Medulla oblongata (tissue), 1 donor: ENCODE data around the gene PSTPIP2.
"Not testable (repeated sequence)": the region's sequence is repeated elsewhere in the genome, so short reads cannot be mapped to it uniquely, and the experiment has no call there.

ENCODE experiments used
- DNase-seq: peaks from one replicate; pipeline ENCODE4 v3.0.0-alpha.2; 2015; ENCODE audit errors: extremely low spot score

Gene PSTPIP2

GRCh38 chr18:46070232-46070631 lies 1.8 kb downstream of the PSTPIP2 start:
- no peak for DNase-seq

DNA sequence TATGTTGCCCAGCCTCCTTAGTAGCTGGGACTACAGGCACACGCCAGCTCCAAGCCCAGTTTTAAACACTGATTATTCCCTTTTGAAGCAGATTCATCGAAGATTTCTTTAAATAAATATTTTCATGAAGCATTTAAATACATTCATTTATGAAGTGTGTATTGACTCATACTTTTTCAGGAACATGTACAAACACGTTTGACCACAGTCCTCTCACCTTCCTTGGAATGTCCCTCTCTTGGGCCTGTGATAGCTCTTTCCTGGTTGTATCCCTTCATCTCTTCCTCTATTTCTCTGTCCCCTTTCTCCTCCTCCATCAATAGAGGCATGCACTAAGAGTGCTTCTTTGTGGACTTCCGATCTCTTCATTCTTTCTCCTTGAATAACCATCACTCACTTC lies 2.5 kb downstream of the PSTPIP2 start:
- DNase-seq, result no peak

DNA sequence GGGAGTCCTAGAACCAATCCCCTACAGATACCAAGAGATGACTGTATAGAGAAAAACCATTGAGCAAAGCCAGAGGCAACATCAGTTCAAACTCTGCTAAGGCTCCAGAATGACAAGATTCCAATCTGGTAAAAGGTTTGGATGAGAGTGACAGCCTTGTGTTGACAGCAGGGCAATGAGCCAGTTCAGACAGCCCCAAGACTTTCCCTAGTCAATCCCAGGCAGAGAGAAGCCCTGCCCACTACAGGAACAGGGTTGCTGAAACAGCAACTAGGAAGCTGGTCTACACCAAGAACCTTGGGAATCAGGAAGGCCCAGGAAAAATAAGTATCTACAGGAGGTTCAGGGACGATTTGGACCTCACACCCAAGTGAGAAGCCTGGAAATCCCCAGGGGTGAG lies 3.3 kb downstream of the PSTPIP2 start:
- no peak for DNase-seq

DNA sequence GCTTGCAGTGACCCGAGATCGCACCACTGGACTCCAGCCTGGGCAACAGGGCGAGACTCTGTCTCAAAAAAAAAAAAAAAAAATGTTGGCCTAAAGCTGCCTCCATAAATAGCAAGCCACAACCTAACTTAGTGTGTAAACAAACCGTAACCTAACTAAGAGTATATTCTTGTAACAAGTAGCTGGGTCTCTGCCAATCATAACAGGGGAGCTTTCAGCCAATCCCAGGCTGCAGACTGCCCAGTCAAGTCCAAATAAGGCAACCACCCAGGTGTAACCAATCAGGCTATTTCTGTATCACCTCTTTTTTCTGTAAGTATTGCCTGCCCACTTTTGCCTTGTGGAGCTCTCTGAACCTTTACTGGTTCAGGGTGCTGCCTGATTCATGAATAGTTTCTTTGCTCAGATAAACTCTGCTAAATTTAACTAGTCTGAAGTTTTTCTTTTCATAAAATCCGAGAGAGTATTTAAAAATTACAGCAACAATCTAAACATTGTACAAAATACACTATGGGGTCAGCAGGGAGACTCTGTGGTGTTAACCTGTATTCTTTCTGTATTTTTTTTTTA lies 4.5 kb downstream of the PSTPIP2 start:
- no peak for DNase-seq

GRCh38 chr18:46062781-46063180 lies 9.3 kb downstream of the PSTPIP2 start:
- DNase-seq, result no peak

DNA sequence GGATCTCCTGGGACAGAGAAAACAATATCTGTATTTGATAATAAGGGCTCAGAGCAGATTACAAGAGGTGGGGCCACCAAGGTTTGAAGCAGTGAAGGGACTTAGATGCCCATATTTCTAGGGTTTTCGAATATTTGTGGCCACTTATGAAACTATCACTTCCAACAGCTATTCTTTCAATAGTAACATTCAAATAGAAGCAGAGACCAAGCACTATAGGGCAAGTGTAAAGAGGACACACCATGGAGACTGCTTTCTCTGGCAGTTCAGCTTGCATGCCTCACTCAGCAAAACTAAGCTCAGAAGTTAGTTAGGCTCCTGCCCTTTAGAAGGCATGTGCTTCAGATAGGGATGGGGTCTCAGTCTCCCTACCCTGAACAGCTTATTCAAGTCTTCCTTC lies 10.3 kb downstream of the PSTPIP2 start:
- no peak for DNase-seq

DNA sequence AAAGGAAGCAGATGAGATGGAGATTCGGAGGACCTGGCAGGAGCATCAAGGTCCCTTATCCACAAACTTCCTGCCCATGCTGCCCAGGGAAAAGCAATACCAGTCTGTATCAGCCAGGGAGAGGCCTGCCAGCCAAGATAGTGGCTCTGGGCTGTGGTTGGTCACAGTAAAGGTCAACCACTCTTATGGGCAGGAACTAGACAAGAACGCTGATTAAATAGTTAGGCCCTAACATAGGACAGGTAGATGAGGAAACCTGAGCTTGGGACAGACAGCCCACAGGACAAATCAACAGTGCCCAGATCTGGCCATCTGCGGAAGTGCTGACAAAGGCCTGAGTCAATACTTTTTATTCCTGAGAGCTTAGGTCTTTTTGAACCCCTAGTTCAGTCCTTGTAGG lies 10.7 kb downstream of the PSTPIP2 start:
- DNase-seq, result no peak

- DNase-seq, result no peak
Observed at GRCh38 chr18:46060359-46060841, 11.7 kb downstream of the PSTPIP2 start.

- DNase-seq, result no peak
Observed at GRCh38 chr18:46055838-46056230, 16.2 kb downstream of the PSTPIP2 start.

DNA sequence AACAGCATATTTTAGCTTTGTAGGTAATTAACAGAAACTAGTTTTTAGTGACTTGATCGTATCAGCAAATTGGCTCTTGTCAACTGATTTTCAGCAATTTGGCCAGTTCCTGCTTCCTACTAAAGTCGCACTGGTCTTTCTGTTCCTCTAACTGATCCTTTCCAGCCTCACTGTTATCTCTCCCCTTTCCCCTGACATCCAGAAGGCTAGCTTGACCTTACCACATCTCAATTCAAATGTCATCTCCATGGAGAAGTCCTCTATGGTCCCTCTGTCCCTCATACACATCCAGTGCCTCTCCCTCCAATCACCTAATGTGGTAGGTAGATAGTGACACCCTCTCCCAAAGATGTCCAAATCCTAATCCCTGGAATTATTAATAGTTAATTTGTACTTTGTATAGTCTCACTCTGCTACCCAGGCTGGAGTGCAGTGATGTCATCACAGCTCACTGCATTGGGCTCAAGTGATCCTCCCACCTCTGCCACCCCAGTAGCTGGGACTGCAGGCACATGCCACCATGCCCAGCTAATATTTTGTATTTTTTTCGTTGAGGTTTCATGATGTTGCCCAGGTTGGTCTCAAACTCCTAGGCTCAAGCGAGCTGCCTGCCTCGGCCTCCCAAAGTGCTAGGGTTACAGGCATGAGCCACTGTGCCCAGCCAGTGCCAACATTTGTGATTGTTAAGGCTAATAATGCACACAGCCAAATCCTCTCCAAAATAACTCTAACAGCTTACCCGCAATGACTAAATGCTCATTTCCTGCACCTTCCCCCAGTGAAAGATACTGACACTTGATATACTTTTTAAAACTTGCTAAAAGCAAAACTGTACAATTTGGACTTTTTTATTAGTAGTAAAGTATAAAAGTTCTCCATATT lies 16.9 kb downstream of the PSTPIP2 start:
- DNase-seq, result no peak

DNA sequence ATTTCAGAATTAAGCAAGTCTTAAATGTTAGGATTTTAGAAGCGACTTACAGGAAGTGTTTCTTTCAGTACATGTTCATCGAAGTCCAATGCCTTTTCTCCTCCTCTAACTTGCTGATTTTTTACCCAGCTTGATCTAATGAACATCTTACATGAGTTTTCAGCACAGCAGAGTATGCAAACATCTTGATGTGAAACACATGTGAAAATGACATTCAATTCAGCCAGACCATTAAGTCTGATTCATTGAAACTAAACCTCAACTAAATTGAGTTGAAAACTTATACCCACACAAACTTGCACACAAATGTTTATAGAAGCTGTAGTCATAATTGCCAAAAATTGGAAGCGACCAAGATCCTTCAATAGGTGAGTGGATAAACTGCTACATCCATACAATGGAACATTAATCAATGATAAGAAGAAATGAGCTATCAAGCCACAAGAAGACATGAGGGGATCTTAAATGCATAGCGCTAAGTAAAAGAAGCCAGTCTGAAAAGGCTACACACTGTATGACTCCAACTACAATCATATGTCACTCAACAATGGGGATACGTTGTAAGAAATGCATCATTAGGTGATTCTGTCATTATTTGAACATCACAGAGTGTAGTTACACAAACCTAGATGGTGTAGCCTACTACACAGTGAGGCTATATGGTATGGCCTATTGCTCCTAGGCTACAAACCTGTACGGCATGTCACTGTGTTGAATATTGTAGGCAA lies 18.5 kb downstream of the PSTPIP2 start:
- no peak for DNase-seq

- no peak for DNase-seq
Observed at GRCh38 chr18:46051731-46052461, 20.2 kb downstream of the PSTPIP2 start.

GRCh38 chr18:46050268-46050667 lies 21.8 kb downstream of the PSTPIP2 start:
- no peak for DNase-seq

DNA sequence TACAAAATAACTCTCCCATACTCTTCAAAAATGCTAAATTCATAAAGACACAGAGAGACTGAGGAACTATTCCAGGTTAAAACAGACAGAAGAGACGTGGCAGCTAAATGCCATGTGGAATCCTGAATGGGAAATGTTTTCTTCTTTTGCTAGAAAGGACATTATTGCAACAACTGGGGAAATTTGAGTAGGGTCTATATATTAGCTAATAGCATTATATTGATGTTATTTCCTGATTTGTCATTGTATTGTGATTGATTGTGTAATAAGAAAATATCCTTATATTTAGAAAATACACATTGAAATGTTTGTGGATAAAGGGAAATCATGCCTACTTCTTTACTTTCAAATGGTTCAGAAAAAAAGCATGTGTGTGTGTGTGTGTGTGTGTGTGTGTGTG lies 23.4 kb downstream of the PSTPIP2 start:
- no peak for DNase-seq

- not testable (repeated sequence) for DNase-seq
Observed at GRCh38 chr18:46047369-46047768, 24.7 kb downstream of the PSTPIP2 start.

- DNase-seq, result no peak
Observed at GRCh38 chr18:46046688-46047087, 25.4 kb downstream of the PSTPIP2 start.

DNA sequence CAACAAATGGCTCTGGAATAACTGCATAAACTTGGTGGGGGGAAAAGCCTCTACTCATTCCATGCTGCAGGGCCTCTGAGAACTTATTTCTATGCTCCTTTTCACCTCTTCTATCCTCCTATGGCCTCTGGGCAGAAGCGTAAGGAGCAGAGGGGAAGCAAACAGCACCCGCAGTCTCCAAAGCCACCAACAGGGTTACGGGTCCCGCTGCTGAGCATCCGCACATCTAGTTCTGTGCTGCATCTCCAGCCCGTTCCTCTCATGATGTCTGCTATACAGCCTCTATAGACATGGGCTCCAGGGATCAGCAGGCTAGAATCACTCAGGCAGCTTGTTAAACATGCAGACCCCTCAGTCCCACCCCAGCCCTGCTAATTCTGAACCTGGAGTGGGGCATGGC lies 25.9 kb downstream of the PSTPIP2 start:
- no peak for DNase-seq

GRCh38 chr18:46042571-46043123 lies 29.4 kb downstream of the PSTPIP2 start:
- DNase-seq, result peak; percentile 40

- DNase-seq, result no peak
Observed at GRCh38 chr18:46040747-46041104, 31.3 kb downstream of the PSTPIP2 start.

GRCh38 chr18:46040033-46040746 lies 31.9 kb downstream of the PSTPIP2 start:
- DNase-seq, result no peak
